Measurements from ENCODE around the gene KCNMA1.

KCNMA1 gene

GRCh38 chr10:77405771-77406241, 231.8 kb downstream of the KCNMA1 start:
- Histone ChIP-seq H3K4me1 (ENCODE audit: control insufficient read depth, insufficient read depth, low read length) (peaks cover 16% of the 10 kb centered on the region), H3K36me3 (ENCODE audit: control insufficient read depth, insufficient read depth, low read length) (no peaks in the 10 kb centered on the region), H3K27ac (ENCODE audit: insufficient read depth, low read depth, low read length, poor library complexity, severe bottlenecking) (peak overlapping the region; percentile 33), H3K27me3 (ENCODE audit: control insufficient read depth, insufficient read depth, low read length, poor library complexity, severe bottlenecking) (no peaks in the 10 kb centered on the region), H3K4me3 (ENCODE audit: insufficient read depth, low read depth, low read length) (no peak overlapping the region), H3K9me3 (ENCODE audit: control insufficient read depth, low read length) (no peaks in the 10 kb centered on the region)
- WGBS, 2 experiments = 14 to 23% methylated on average over 5 of the region's 5 CpGs

DNA sequence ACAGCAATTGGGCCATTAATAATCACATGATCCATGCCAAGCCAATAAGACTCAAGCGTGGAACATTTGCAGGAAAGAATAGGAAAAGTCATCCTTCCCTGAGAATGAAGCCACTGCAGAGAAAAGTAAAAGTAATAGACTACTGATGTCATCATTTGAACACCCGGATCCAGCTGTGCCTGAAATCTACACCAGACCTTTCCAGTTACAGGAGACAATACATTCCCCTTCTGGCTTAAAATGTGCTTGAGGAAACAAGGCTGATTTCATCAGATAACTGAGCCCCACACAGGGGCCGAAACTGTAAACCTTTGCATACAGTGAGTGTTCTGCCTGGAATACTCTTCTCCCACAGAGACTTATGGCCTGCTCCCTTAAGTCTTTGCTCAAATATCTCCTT, 232.8 kb downstream of the KCNMA1 start:
- H3K27me3 ChIP-seq (ENCODE audit: control insufficient read depth, insufficient read depth, low read length, poor library complexity, severe bottlenecking) = no peaks in the 10 kb centered on the region
- H3K9me3 ChIP-seq (ENCODE audit: control insufficient read depth, low read length) = no peaks in the 10 kb centered on the region
- no peak overlapping the region for H3K27ac ChIP-seq (ENCODE audit: insufficient read depth, low read depth, low read length, poor library complexity, severe bottlenecking)
- WGBS, 2 experiments = 77 to 82% methylated on average over 3 of the region's 3 CpGs
- H3K36me3 ChIP-seq (ENCODE audit: control insufficient read depth, insufficient read depth, low read length) = no peaks in the 10 kb centered on the region
- peaks cover 16% of the 10 kb centered on the region for H3K4me1 ChIP-seq (ENCODE audit: control insufficient read depth, insufficient read depth, low read length)
- H3K4me3 ChIP-seq (ENCODE audit: insufficient read depth, low read depth, low read length) = no peak overlapping the region

DNA sequence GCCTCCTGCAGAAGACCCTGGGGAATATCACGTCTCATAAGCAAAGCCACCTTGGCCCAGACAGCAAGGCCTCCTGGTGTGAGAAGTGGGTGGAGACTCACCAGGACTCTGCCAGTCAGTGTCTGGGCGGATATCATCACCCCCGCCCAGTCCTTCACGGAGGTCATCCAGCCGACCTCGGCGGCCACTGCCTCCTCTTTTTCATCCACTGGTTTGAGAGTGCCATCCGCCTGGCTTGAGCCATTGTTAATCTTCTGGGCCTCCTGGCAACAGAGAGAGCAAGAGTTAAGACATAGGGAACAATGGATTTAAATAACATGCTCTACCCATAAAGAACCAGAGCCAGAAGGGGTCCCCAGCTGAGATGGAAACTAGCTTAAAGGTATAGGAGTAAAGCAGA, 233.8 kb downstream of the KCNMA1 start:
- peaks cover 16% of the 10 kb centered on the region for H3K4me1 ChIP-seq (ENCODE audit: control insufficient read depth, insufficient read depth, low read length)
- H3K4me3 ChIP-seq (ENCODE audit: insufficient read depth, low read depth, low read length) = no peak overlapping the region
- whole genome bisulfite sequencing, 2 experiments = 69 to 72% methylated on average over 7 to 8 of the region's 8 CpGs
- H3K36me3 ChIP-seq (ENCODE audit: control insufficient read depth, insufficient read depth, low read length) = no peaks in the 10 kb centered on the region
- H3K27me3 ChIP-seq (ENCODE audit: control insufficient read depth, insufficient read depth, low read length, poor library complexity, severe bottlenecking) = no peaks in the 10 kb centered on the region
- no peaks in the 10 kb centered on the region for H3K9me3 ChIP-seq (ENCODE audit: control insufficient read depth, low read length)
- H3K27ac ChIP-seq (ENCODE audit: insufficient read depth, low read depth, low read length, poor library complexity, severe bottlenecking) = no peak overlapping the region

- 81 to 98% methylated on average over 3 of the region's 3 CpGs for WGBS, 2 experiments
- Histone ChIP-seq H3K36me3 (ENCODE audit: control insufficient read depth, insufficient read depth, low read length) (no peaks in the 10 kb centered on the region), H3K4me1 (ENCODE audit: control insufficient read depth, insufficient read depth, low read length) (peaks cover 16% of the 10 kb centered on the region), H3K27ac (ENCODE audit: insufficient read depth, low read depth, low read length, poor library complexity, severe bottlenecking) (no peak overlapping the region), H3K4me3 (ENCODE audit: insufficient read depth, low read depth, low read length) (no peak overlapping the region), H3K27me3 (ENCODE audit: control insufficient read depth, insufficient read depth, low read length, poor library complexity, severe bottlenecking) (no peaks in the 10 kb centered on the region), H3K9me3 (ENCODE audit: control insufficient read depth, low read length) (no peaks in the 10 kb centered on the region)
Measured at GRCh38 chr10:77401683-77402082, 235.9 kb downstream of the KCNMA1 start.

DNA sequence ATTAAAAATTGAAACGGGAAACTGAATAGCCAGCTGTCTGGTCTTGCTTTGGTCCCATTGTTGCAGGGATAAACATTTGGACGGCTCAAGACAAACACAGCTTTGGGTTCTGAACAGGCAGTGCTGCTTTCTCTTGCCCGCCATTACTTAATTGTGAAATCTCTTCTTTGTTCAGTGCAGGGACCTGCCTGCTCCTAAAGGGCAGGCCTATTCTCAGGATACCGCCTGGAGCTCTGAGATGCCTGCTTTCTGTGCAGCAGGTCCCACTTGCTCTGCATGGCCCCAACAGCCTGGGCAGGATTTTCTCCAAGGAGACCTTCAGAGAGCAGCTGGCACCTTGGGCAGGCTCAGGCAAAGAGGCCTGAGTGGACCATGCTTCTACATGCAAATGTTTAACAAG, 237.6 kb downstream of the KCNMA1 start:
- Histone ChIP-seq H3K4me1 (ENCODE audit: control insufficient read depth, insufficient read depth, low read length) (peaks cover 4% of the 10 kb centered on the region), H3K36me3 (ENCODE audit: control insufficient read depth, insufficient read depth, low read length) (no peaks in the 10 kb centered on the region), H3K27me3 (ENCODE audit: control insufficient read depth, insufficient read depth, low read length, poor library complexity, severe bottlenecking) (no peaks in the 10 kb centered on the region), H3K4me3 (ENCODE audit: insufficient read depth, low read depth, low read length) (no peak overlapping the region), H3K9me3 (ENCODE audit: control insufficient read depth, low read length) (no peaks in the 10 kb centered on the region), H3K27ac (ENCODE audit: insufficient read depth, low read depth, low read length, poor library complexity, severe bottlenecking) (no peak overlapping the region)
- 87 to 88% methylated on average over 4 of the region's 4 CpGs for WGBS, 2 experiments

DNA sequence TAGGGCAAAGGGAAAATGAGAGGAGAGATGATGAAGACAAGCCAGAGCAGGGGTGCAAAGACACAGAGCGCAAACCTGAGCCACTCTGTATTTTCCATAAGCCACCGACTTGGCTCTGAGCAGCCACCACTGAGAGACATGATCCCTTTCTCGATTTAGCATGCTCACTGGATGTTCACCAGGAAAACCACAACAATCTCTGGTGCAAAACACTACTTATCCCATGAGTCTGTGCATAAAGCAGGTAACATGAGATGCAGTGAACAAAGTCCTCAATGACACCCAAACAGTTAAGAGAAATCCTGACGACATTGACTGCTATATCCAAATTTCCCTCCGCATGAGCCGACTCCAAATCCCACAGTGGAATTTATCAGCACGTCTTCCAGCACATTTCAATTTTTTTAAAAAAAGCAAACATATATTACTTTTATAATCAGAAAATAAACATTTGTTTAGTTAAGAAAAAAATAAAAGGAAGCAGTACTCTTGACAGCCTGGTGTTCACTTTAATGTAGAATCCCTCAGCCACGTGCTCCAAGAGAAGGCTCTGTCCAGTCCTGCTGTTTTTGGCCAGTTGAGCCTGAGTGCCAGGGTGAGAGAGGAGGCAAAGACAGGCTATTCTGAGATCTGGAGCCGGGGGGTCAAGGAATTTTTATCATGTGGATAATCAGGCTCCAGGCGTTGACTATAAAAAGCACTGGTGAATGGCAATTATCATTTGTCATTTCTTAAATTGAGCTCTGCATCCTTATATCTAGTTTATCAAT, 238.4 kb downstream of the KCNMA1 start:
- Histone ChIP-seq H3K4me3 (ENCODE audit: insufficient read depth, low read depth, low read length) (no peak overlapping the region), H3K9me3 (ENCODE audit: control insufficient read depth, low read length) (no peaks in the 10 kb centered on the region), H3K36me3 (ENCODE audit: control insufficient read depth, insufficient read depth, low read length) (no peaks in the 10 kb centered on the region), H3K4me1 (ENCODE audit: control insufficient read depth, insufficient read depth, low read length) (no peaks in the 10 kb centered on the region), H3K27me3 (ENCODE audit: control insufficient read depth, insufficient read depth, low read length, poor library complexity, severe bottlenecking) (no peaks in the 10 kb centered on the region), H3K27ac (ENCODE audit: insufficient read depth, low read depth, low read length, poor library complexity, severe bottlenecking) (no peak overlapping the region)
- 89 to 94% methylated on average over 9 to 10 of the region's 10 CpGs for WGBS, 2 experiments

DNA sequence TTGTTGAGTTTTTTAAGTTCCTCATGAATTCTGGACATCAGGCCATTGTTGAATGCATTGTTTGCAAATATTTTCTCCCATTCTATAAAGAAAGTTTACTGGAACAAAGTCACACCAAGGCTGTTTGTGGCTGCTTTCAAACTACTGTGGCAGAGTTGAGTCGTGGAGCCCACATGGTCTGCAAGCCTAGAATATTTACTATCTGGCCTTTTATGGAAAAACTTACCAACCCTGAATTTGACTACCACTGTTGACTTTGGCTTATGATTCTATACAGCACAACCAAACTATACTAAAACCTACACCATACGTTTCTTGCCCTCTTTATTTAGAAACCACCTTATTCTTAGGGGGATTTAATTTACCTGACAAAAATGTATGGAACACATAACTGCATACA, 239.1 kb downstream of the KCNMA1 start:
- no peaks in the 10 kb centered on the region for H3K4me1 ChIP-seq (ENCODE audit: control insufficient read depth, insufficient read depth, low read length)
- H3K9me3 ChIP-seq (ENCODE audit: control insufficient read depth, low read length) = no peaks in the 10 kb centered on the region
- 88 to 96% methylated on average over 1 to 2 of the region's 2 CpGs for WGBS, 2 experiments
- no peak overlapping the region for H3K27ac ChIP-seq (ENCODE audit: insufficient read depth, low read depth, low read length, poor library complexity, severe bottlenecking)
- no peaks in the 10 kb centered on the region for H3K36me3 ChIP-seq (ENCODE audit: control insufficient read depth, insufficient read depth, low read length)
- H3K4me3 ChIP-seq (ENCODE audit: insufficient read depth, low read depth, low read length) = no peak overlapping the region
- H3K27me3 ChIP-seq (ENCODE audit: control insufficient read depth, insufficient read depth, low read length, poor library complexity, severe bottlenecking) = no peaks in the 10 kb centered on the region

- H3K36me3 ChIP-seq (ENCODE audit: control insufficient read depth, insufficient read depth, low read length) = no peaks in the 10 kb centered on the region
- H3K4me1 ChIP-seq (ENCODE audit: control insufficient read depth, insufficient read depth, low read length) = no peaks in the 10 kb centered on the region
- no peaks in the 10 kb centered on the region for H3K9me3 ChIP-seq (ENCODE audit: control insufficient read depth, low read length)
- WGBS, 2 experiments = 91 to 95% methylated on average over 2 to 4 of the region's 4 CpGs
- H3K27me3 ChIP-seq (ENCODE audit: control insufficient read depth, insufficient read depth, low read length, poor library complexity, severe bottlenecking) = no peaks in the 10 kb centered on the region
- no peak overlapping the region for H3K27ac ChIP-seq (ENCODE audit: insufficient read depth, low read depth, low read length, poor library complexity, severe bottlenecking)
- H3K4me3 ChIP-seq (ENCODE audit: insufficient read depth, low read depth, low read length) = no peak overlapping the region
Measured at GRCh38 chr10:77397103-77397502, 240.5 kb downstream of the KCNMA1 start.

DNA sequence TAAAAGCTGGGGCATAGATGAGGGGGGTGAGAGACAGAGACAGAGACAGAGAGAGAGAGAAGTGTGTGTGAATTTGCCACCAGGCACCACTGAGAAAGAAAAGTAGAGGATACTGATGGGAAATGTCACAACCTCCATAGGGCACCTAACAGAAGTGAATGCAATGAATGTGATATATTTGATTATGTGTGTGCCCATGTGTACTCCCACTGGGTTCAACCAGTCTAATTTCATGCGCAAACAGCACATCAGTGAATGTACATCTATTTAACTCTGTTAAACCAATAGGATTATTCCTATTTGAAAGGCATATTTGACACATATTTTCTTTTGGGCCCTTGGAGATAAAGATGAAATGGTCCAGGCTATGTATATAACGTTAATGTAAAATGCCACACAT, 241.3 kb downstream of the KCNMA1 start:
- Histone ChIP-seq H3K9me3 (ENCODE audit: control insufficient read depth, low read length) (no peaks in the 10 kb centered on the region), H3K27ac (ENCODE audit: insufficient read depth, low read depth, low read length, poor library complexity, severe bottlenecking) (no peak overlapping the region), H3K4me3 (ENCODE audit: insufficient read depth, low read depth, low read length) (no peak overlapping the region), H3K27me3 (ENCODE audit: control insufficient read depth, insufficient read depth, low read length, poor library complexity, severe bottlenecking) (no peaks in the 10 kb centered on the region), H3K4me1 (ENCODE audit: control insufficient read depth, insufficient read depth, low read length) (no peaks in the 10 kb centered on the region), H3K36me3 (ENCODE audit: control insufficient read depth, insufficient read depth, low read length) (no peaks in the 10 kb centered on the region)
- 93% methylated on average over 2 of the region's 2 CpGs; no CpG with 5 or more reads in 1 of the 2 experiments for WGBS, 2 experiments

GRCh38 chr10:77393821-77394501, 243.6 kb downstream of the KCNMA1 start:
- Histone ChIP-seq H3K27me3 (ENCODE audit: control insufficient read depth, insufficient read depth, low read length, poor library complexity, severe bottlenecking) (no peaks in the 10 kb centered on the region), H3K9me3 (ENCODE audit: control insufficient read depth, low read length) (no peaks in the 10 kb centered on the region), H3K36me3 (ENCODE audit: control insufficient read depth, insufficient read depth, low read length) (no peaks in the 10 kb centered on the region), H3K4me3 (ENCODE audit: insufficient read depth, low read depth, low read length) (no peak overlapping the region), H3K27ac (ENCODE audit: insufficient read depth, low read depth, low read length, poor library complexity, severe bottlenecking) (no peak overlapping the region), H3K4me1 (ENCODE audit: control insufficient read depth, insufficient read depth, low read length) (peaks cover 7% of the 10 kb centered on the region)
- WGBS, 2 experiments = 91 to 94% methylated on average over 9 of the region's 9 CpGs

Measured in ectodermal cell (in vitro differentiated cells).